Mucosa of descending colon (tissue), 3 donors: ENCODE data around the gene IL26. TPM values are rescaled to one million over a fixed set of nuclear protein-coding genes. Genes with fewer than 3 reads are reported as not detected.

Source experiments
- ATAC-seq: fragments of 200-7000 bp; cut with Tn5 transposase; one replicate; pipeline ENCODE4 v1.9.1; 2020; ENCODE audit warnings: mild to moderate bottlenecking, moderate library complexity
- DNase-seq, 3 donors: peaks; one replicate each; pipeline ENCODE4 v3.0.0-alpha.2; 2020
- H3K36me3 ChIP-seq: fragments of 200-600 bp; one replicate; pipeline ENCODE4 v1.8.0; 2021; ENCODE audit warnings: low read depth, mild to moderate bottlenecking
- H3K4me1 ChIP-seq: fragments of 200-600 bp; one replicate; pipeline ENCODE4 v1.8.0; 2021; ENCODE audit warnings: low read depth, mild to moderate bottlenecking
- H3K4me3 ChIP-seq: fragments of 200-600 bp; one replicate; pipeline ENCODE4 v1.8.0; 2021; ENCODE audit warnings: mild to moderate bottlenecking
- H3K9me3 ChIP-seq: fragments of 200-600 bp; one replicate; pipeline ENCODE4 v1.8.0; 2021; ENCODE audit warnings: mild to moderate bottlenecking
- intact Hi-C, 2 donors: fragments of 100-400 bp; cut with DNase I in 1 of 2; cut with micrococcal nuclease in 1 of 2; formaldehyde crosslinking; loops; one replicate each; pipeline versions ENCODE4 v1.11.0 to v1.11.1; 2022; cut with DNase I, micrococcal nuclease
- total RNA-seq, 3 donors: library from RNA; stranded (reverse); fragmentation: NEBNext Ultra II Directional in 2 of 3; extraction: Animal tissue kit (Norgen Biotek cat#: 25700) in 2 of 3; gene quantifications; one replicate each; pipeline versions ENCODE4 v1.2.1 to v1.2.4, GENCODE V29; 2021 to 2023
- TF ChIP-seq, protein P1 (sequence below): fragments of 200-600 bp; IDR thresholded peaks from one replicate; pipeline ENCODE4 v1.8.0; 2022; ENCODE audit warnings: antibody characterized with exemption, mild to moderate bottlenecking
- donor health status: DM: no; HTN: no; CAD: no; lungs with moderate emphysema.
- donor health status: DM: no; HTN: no; CAD: no.
- donor health status: DM: no; HTN: yes; CAD: no.

The IL26 gene
- total RNA-seq, 3 donors from 2014 or later = not detected

DNA sequence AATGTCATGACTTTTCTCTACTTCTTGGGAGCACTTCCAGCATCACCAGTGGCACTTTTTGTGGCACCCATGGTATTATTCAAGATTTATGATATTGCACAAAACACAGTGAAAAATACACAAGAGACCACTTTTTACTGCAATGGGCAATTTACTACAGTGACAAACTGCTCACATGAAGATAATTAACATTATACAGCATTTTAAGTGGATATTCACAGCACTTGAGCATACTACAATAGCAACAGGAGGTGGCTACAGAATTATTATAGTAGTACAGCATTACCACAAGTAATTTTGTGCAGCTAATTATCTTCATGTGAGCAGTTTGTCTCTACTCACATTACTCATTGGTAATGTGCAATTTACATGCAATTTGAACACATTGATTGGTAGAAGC lies 18.3 kb downstream of the IL26 start:
- Histone ChIP-seq H3K36me3 (no peaks in the 10 kb centered on the region), H3K4me1 (no peaks in the 10 kb centered on the region), H3K4me3 (no peak overlapping the region), H3K9me3 (no peaks in the 10 kb centered on the region)
- no peak for DNase-seq
- TF ChIP-seq, protein P1, sequence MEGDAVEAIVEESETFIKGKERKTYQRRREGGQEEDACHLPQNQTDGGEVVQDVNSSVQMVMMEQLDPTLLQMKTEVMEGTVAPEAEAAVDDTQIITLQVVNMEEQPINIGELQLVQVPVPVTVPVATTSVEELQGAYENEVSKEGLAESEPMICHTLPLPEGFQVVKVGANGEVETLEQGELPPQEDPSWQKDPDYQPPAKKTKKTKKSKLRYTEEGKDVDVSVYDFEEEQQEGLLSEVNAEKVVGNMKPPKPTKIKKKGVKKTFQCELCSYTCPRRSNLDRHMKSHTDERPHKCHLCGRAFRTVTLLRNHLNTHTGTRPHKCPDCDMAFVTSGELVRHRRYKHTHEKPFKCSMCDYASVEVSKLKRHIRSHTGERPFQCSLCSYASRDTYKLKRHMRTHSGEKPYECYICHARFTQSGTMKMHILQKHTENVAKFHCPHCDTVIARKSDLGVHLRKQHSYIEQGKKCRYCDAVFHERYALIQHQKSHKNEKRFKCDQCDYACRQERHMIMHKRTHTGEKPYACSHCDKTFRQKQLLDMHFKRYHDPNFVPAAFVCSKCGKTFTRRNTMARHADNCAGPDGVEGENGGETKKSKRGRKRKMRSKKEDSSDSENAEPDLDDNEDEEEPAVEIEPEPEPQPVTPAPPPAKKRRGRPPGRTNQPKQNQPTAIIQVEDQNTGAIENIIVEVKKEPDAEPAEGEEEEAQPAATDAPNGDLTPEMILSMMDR = no peak
- intact Hi-C loops = no loop called here
- ATAC-seq = no peak

DNA sequence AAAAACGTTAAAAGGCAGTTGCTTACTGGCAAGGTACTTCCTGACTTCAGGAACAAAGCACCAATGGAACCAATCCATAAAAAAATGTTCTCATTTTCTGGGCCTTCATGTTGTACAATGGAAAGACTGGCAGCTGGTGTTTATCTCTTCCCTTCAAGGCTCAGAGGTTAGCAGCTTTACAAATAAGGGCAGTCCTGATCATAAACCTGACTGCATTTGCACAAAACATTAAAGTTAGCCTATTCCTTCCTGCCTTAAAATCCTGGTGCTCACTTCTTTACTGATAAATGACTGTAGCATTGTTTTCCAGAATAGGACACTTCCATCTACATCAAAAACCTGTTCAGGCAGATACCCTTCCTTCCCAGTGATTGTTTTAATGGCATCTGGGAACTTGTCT lies 19.2 kb downstream of the IL26 start:
- Histone ChIP-seq H3K9me3 (no peaks in the 10 kb centered on the region), H3K36me3 (no peaks in the 10 kb centered on the region), H3K4me3 (no peak overlapping the region), H3K4me1 (no peaks in the 10 kb centered on the region)
- intact Hi-C loops = no loop called here
- ATAC-seq (no peak), DNase-seq (no peak)
- TF ChIP-seq, protein P1 = no peak

DNA sequence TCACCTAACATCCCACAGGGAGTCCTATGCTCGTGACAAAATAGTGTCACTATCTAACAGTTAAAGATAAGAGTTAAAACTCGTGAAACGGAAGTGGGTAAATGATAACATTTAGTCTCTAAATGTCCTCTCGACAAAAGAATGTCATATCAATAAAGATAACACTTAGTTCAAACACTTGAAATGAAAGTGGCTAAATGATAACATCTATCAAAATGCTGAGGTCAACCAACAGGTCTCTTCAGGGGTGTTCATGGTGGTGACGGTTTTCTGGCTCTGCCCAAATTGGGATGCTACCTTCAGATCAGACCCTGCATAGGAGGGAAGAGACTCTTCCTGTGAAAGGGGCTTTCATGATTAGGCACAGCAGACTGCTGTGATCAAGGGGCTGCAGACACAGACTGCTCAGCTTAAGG lies 22.1 kb downstream of the IL26 start:
- no peaks in the 10 kb centered on the region for H3K9me3 ChIP-seq
- DNase-seq = no peak
- H3K36me3 ChIP-seq = no peaks in the 10 kb centered on the region
- H3K4me1 ChIP-seq = no peaks in the 10 kb centered on the region
- no peak overlapping the region for H3K4me3 ChIP-seq
- ATAC-seq = no peak
- intact Hi-C loops = no loop called here
- TF ChIP-seq, protein P1 = no peak

DNA sequence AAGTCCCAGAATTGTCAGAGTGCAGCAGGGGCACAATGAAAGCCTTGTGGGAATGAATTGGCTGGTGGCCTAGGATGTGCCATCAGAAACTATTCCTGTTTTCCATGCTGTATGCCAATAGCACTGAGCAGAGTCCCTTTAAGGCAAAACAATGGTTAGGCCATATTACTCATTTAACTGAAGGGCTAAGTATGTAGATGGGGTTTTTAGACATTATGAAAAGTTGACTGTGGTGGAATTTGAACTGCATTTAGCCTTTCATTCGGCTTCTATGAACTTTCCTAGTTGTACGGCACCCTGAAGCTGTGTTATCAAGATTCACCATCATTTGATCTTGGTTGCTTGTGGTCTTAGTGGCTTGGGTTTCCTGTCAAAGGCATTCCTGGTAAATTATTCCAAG lies 24.8 kb downstream of the IL26 start:
- H3K9me3 ChIP-seq = no peaks in the 10 kb centered on the region
- H3K36me3 ChIP-seq = no peaks in the 10 kb centered on the region
- TF ChIP-seq, protein P1 = no peak
- DNase-seq (no peak), ATAC-seq (no peak)
- H3K4me1 ChIP-seq = no peaks in the 10 kb centered on the region
- H3K4me3 ChIP-seq = no peak overlapping the region
- intact Hi-C loops = no loop called here

DNA sequence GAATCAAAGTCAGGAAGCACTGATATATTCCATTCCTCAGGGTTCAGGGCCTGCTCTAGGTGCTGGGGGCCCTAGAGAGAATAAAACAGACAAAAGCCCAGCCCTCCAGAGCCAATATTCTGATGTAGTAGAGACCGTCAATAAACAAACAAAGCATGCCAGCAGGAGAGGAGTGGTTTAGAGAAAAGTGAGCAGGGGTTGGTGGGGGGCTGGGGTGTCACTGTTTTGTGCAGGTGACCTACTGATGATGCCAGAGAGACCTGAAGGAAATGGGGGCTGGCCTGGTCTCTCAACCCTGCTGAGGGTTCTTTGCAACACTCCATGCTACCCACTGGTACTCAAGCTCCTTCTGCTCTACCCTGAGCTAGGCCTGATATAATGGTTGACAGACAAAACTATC lies 26.5 kb downstream of the IL26 start:
- Histone ChIP-seq H3K9me3 (no peaks in the 10 kb centered on the region), H3K4me3 (no peak overlapping the region), H3K36me3 (no peaks in the 10 kb centered on the region), H3K4me1 (no peaks in the 10 kb centered on the region)
- TF ChIP-seq, protein P1 = no peak
- intact Hi-C loops = no loop called here
- DNase-seq (no peak), ATAC-seq (no peak)

DNA sequence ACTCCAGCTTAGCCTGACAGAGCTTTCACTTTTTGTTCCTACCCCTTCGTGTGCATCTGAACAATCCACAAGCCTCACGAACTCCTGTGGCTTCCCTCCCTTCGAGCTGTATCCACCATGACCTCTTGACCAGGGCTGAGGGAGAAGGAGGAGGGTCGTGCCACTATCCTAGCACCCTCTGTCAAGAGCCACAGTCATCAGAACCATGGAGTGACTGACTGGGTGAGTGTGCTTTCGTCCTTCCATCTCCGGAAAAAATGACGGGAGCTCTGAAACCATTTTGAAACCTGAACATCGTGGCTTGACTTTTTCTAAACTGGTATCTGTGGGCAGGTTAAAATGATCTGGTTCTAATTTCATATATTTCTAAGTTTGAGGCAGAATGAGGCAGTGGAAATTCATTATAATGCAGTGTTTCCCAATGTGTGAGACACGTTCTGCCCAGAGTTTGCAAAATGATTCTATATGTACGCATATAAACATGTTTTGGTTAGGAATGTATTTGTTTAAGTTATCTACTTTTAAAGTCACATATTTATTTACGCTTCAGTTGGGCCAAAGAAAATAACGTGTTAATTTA lies 27.0 kb downstream of the IL26 start:
- ATAC-seq = no peak
- intact Hi-C loops = no loop called here
- no peaks in the 10 kb centered on the region for H3K36me3 ChIP-seq
- TF ChIP-seq, protein P1 = no peak
- no peak for DNase-seq
- H3K4me3 ChIP-seq = no peak overlapping the region
- H3K4me1 ChIP-seq = no peaks in the 10 kb centered on the region
- H3K9me3 ChIP-seq = no peaks in the 10 kb centered on the region
